HepG2 (cell line): ENCODE measurements around the gene NDST1. TPM values are rescaled to one million over a fixed set of nuclear protein-coding genes. Genes with fewer than 3 reads are reported as not detected.

Experiments
- ATAC-seq: fragments of 200-7000 bp; cut with Tn5 transposase; 3 replicates; pipeline ENCODE4 v1.9.1; 2020; ENCODE audit warnings: mild to moderate bottlenecking, moderate library complexity
- BruUV-seq: library from RNA; stranded (reverse); fragments of 400-500 nt; replicated peaks from 2 replicates; lab custom pipeline; 2021; lab: Mats Ljungman, UMichigan
- CTCF ChIA-PET: fragments of 300-600 bp; formaldehyde crosslinking; extraction: SDS; loops from one replicate; lab custom pipeline; 2021; ENCODE audit warnings: low total read pairs, inconsistent platforms, low intra/inter-chr PET ratio; lab: Yijun Ruan, JAX
- POLR2A ChIA-PET: fragments of 350-600 bp; sonication (Branson Sonifier 250); formaldehyde crosslinking; loops from one replicate; lab custom pipeline; 2020; ENCODE audit warnings: antibody characterized with exemption, inconsistent platforms; lab: Yijun Ruan, JAX
- DNase-seq: peaks from one replicate; pipeline ENCODE4 v3.0.0-alpha.2; 2015; ENCODE audit warnings: low spot score
- FAIRE-seq: peaks from 3 replicates; lab custom pipeline; 2011; peaks lifted over from hg19 to GRCh38; lab: Jason Lieb, UNC
- H2AFZ ChIP-seq: one replicate; pipeline ENCODE4 v1.6.1; 2011; ENCODE audit warnings: low read length, inconsistent platforms
- H3K27ac ChIP-seq: fragments of 300-600 bp; 3 replicates; pipeline ENCODE4 v1.8.0; 2011; ENCODE audit warnings: mixed run types, mild to moderate bottlenecking, mixed read lengths, low read length, inconsistent platforms; ENCODE audit not compliant: insufficient read depth; ENCODE audit errors: extremely low read length
- H3K27me3 ChIP-seq, 2 experiments: fragments of 200-600 bp in 1 of 2; 2 replicates in 1 of 2; 3 replicates in 1 of 2; pipeline versions ENCODE4 v1.6.0 to v1.8.0; 2011; ENCODE audit warnings: low read length in 2 of 2, mild to moderate bottlenecking in 2 of 2, moderate library complexity in 2 of 2, inconsistent platforms in 1 of 2; ENCODE audit not compliant: insufficient read depth in 2 of 2, control insufficient read depth in 1 of 2
- H3K36me3 ChIP-seq, 2 experiments: fragments of 200-600 bp in 1 of 2; replicated peaks in 1 of 2; 2 replicates in 1 of 2; 3 replicates in 1 of 2; pipeline versions ENCODE4 v1.5.1 to v1.8.0; 2011; ENCODE audit warnings: low read length in 2 of 2, inconsistent platforms in 1 of 2; ENCODE audit not compliant: insufficient read depth in 2 of 2, control insufficient read depth in 1 of 2
- H3K4me1 ChIP-seq: 2 replicates; pipeline ENCODE4 v1.5.1; 2012; ENCODE audit warnings: low read length, inconsistent platforms; ENCODE audit not compliant: insufficient read depth
- H3K4me2 ChIP-seq: 2 replicates; pipeline ENCODE4 v1.6.0; 2011; ENCODE audit warnings: low read depth, low read length, inconsistent platforms
- H3K4me3 ChIP-seq, 3 experiments: fragments of 200-600 bp in 1 of 3; sonication (generic), shearing (Covaris generic) in 1 of 3; replicated peaks in 1 of 3; 2 replicates each; pipeline ENCODE4 v1.5.1; 2011 to 2016; ENCODE audit warnings: low read length in 3 of 3, inconsistent platforms in 2 of 3, low read depth in 2 of 3, mild to moderate bottlenecking in 2 of 3, control low read depth in 1 of 3, mixed read lengths in 1 of 3; ENCODE audit not compliant: insufficient read depth in 1 of 3
- H3K79me2 ChIP-seq: one replicate; pipeline ENCODE4 v1.6.1; 2011; ENCODE audit warnings: low read length, inconsistent platforms; ENCODE audit not compliant: insufficient read depth
- H3K9ac ChIP-seq: 2 replicates; pipeline ENCODE4 v1.6.0; 2011; ENCODE audit warnings: mild to moderate bottlenecking, low read depth, low read length, inconsistent platforms; ENCODE audit not compliant: insufficient read depth
- H3K9me3 ChIP-seq: 2 replicates; pipeline ENCODE4 v1.5.1; 2012; ENCODE audit warnings: mild to moderate bottlenecking, low read length
- H4K20me1 ChIP-seq: 2 replicates; pipeline ENCODE4 v1.6.0; 2011; ENCODE audit warnings: inconsistent platforms, mild to moderate bottlenecking, low read length, moderate library complexity; ENCODE audit not compliant: insufficient read depth
- CHCHD3 ChIP-seq: sonication (generic); formaldehyde crosslinking; IDR thresholded peaks from 2 replicates; pipeline ENCODE4 v1.8.0; 2022; ENCODE audit warnings: mild to moderate bottlenecking, missing genetic modification reagents, moderate library complexity
- FOXA3 ChIP-seq: IDR thresholded peaks from 2 replicates; pipeline ENCODE4 v1.6.1; 2016; ENCODE audit warnings: missing genetic modification reagents, missing compliant biosample characterization
- IKZF4 ChIP-seq: sonication (generic); formaldehyde crosslinking; IDR thresholded peaks from 2 replicates; pipeline ENCODE4 v1.5.1; 2020; ENCODE audit warnings: borderline replicate concordance, mild to moderate bottlenecking, low read depth, missing genetic modification reagents; ENCODE audit errors: not compliant biosample characterization
- KLF15 ChIP-seq: sonication (generic); formaldehyde crosslinking; IDR thresholded peaks from 2 replicates; pipeline ENCODE4 v1.8.1; 2023; ENCODE audit warnings: borderline replicate concordance, mild to moderate bottlenecking, inconsistent platforms, missing genetic modification reagents, mixed read lengths
- MED1 ChIP-seq: sonication (generic); formaldehyde crosslinking; IDR thresholded peaks from 2 replicates; pipeline ENCODE4 v1.4.0; 2020; ENCODE audit warnings: missing genetic modification reagents
- MNT ChIP-seq: fragments of 450-650 bp; IDR thresholded peaks from 2 replicates; pipeline ENCODE4 v1.6.1; 2016
- PPARG ChIP-seq: conservative IDR thresholded peaks from 2 replicates; pipeline ENCODE4 v1.6.1; 2016; ENCODE audit warnings: missing biosample characterization, missing genetic modification reagents
- PRMT3 ChIP-seq: sonication (generic); formaldehyde crosslinking; IDR thresholded peaks from 2 replicates; pipeline ENCODE4 v1.8.1; 2022; ENCODE audit warnings: low read depth, mild to moderate bottlenecking, moderate library complexity, missing genetic modification reagents, borderline replicate concordance
- SOX13 ChIP-seq, 3 experiments: fragments of 450-650 bp in 1 of 3; sonication (generic) in 1 of 3; formaldehyde crosslinking in 1 of 3; IDR thresholded peaks in 2 of 3; conservative IDR thresholded peaks in 1 of 3; 2 replicates each; pipeline versions ENCODE4 v1.5.0 to v1.6.1; 2016 to 2020; ENCODE audit warnings: antibody characterized with exemption in 1 of 3, mild to moderate bottlenecking in 1 of 3, missing compliant biosample characterization in 1 of 3, missing genetic modification reagents in 1 of 3, moderate library complexity in 1 of 3
- ZNF10 ChIP-seq: sonication (generic); formaldehyde crosslinking; IDR thresholded peaks from 2 replicates; pipeline ENCODE4 v1.4.0; 2020; ENCODE audit warnings: mild to moderate bottlenecking, low read depth, missing genetic modification reagents, borderline replicate concordance
- ZNF558 ChIP-seq: sonication (generic); formaldehyde crosslinking; IDR thresholded peaks from 2 replicates; pipeline ENCODE4 v1.9.0; 2022; ENCODE audit warnings: mild to moderate bottlenecking, missing genetic modification reagents, borderline replicate concordance
- WGBS: methylation state at CpG from one replicate; pipeline ENCODE4 v1.1.6; 2017; ENCODE audit warnings: low lambda C conversion rate; 5-methylcytosine and 5-hydroxymethylcytosine counted together
- in situ Hi-C: cut with HindIII; loops from 2 replicates; pipeline ENCODE4 v1.10.0; 2017; ENCODE audit warnings: low pct_unique_long_range_greater_than_20kb; ENCODE audit not compliant: extremely low pct_ligation_motif_present
- intact Hi-C: fragments of 100-400 bp; cut with micrococcal nuclease; formaldehyde crosslinking; loops from one replicate; pipeline ENCODE4 v1.10.0; 2022; ENCODE audit not compliant: unreplicated experiment
- polyA plus RNA-seq, 8 experiments: library from polyadenylated mRNA; depleted of rRNA in 3 of 8; stranded (reverse) in 7 of 8; unstranded in 1 of 8; fragments of >200 nt; fragmentation: Illumina TruSeq in 4 of 8; extraction: Trizol in 4 of 8; gene quantifications; 2 replicates each; pipeline versions ENCODE4 v1.2.1 to v1.2.3, GENCODE V29; 2011 to 2016; ENCODE audit warnings: low read depth in 4 of 8, missing spikeins in 1 of 8, mixed read lengths in 1 of 8; ENCODE audit not compliant: insufficient read depth in 1 of 8
- total RNA-seq, 5 experiments: library from RNA; depleted of rRNA; stranded (reverse); fragments of >200 nt; fragmentation: Illumina TruSeq; extraction: Trizol; gene quantifications; 2 replicates each; pipeline ENCODE4 v1.2.3, GENCODE V29; 2016; ENCODE audit warnings: low read depth in 1 of 5
- TF ChIP-seq, protein P1 (sequence below): sonication (generic); formaldehyde crosslinking; IDR thresholded peaks from 2 replicates; pipeline ENCODE4 v1.4.0; 2020; ENCODE audit warnings: missing genetic modification reagents, borderline replicate concordance

Gene NDST1
- total and polyA plus RNA-seq, 2 of the 13 experiments (the other 11 are each of a cell fraction or from before 2014, with no cell fraction given), result 23.8 to 26.2 TPM

DNA sequence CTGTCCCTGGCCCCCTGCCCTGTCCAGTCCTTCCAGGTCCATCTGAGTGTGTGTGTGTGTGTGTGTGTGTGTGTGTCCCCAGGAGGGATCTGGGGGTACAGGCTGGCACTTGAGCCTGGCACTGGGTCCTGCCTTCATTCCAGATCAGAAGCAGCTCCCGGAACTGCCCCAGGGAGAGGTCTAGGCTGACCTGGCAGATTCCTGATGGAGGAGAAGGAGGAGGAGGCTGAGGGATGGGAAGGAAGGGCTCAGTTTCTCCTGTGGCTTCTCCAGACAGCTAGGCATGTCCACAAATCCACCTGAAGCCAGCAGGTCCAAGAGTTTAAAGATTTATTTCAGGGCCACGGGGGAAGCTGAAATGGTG, 328 bp downstream of the NDST1 start:
- POLR2A ChIA-PET, result interaction anchor here (4.2 kb wide), 1 partner anchor 14 kb away, joined by 35 read pairs; no protein-coding TSS in a partner anchor
- DNase-seq (no peak), ATAC-seq (no peak), FAIRE-seq (no peak)
- H3K27me3 ChIP-seq, result no peaks in the 10 kb centered on the region
- CTCF ChIA-PET, result no interaction called here
- in situ Hi-C loops (no loop called here), intact Hi-C loops (no loop called here)
- peaks cover 82% of the 10 kb centered on the region for H3K79me2 ChIP-seq
- H4K20me1 ChIP-seq, result peaks cover 20% of the 10 kb centered on the region
- no peak overlapping the region for H2AFZ ChIP-seq
- peak overlapping the region; percentile 14; the same call in 1 of the 2 replicates for H3K9ac ChIP-seq
- H3K27ac ChIP-seq, result peak overlapping the region; percentile 27
- 60% methylated on average over 2 of the region's 2 CpGs for WGBS
- H3K36me3 ChIP-seq, result peaks cover 2 to 3% of the 10 kb centered on the region in 2 experiments; a peak in 2 of 5 replicates
- no TSS peak for BruUV-seq
- H3K9me3 ChIP-seq, result no peaks in the 10 kb centered on the region
- no peak overlapping the region for H3K4me2 ChIP-seq
- TF ChIP-seq, protein P1, sequence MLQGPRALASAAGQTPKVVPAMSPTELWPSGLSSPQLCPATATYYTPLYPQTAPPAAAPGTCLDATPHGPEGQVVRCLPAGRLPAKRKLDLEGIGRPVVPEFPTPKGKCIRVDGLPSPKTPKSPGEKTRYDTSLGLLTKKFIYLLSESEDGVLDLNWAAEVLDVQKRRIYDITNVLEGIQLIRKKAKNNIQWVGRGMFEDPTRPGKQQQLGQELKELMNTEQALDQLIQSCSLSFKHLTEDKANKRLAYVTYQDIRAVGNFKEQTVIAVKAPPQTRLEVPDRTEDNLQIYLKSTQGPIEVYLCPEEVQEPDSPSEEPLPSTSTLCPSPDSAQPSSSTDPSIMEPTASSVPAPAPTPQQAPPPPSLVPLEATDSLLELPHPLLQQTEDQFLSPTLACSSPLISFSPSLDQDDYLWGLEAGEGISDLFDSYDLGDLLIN (CRISPR knock-in tag), result no peak
- TF ChIP-seq SOX13 (IDR thresholded peaks at IDR 0.05) (no peak), SOX13 (CRISPR knock-in tag; conservative IDR thresholded peaks at IDR 0.05 in 1 of 2, IDR thresholded peaks at IDR 0.05 in 1 of 2) (no peak), PPARG (no peak), FOXA3 (CRISPR knock-in tag) (no peak), ZNF558 (no peak), MED1 (CRISPR knock-in tag) (no peak), CHCHD3 (CRISPR knock-in tag) (no peak), PRMT3 (no peak), ZNF10 (no peak), IKZF4 (no peak), MNT (no peak), KLF15 (no peak)
- TF ChIP-seq, all 625 proteins: peak for 0
- Histone ChIP-seq H3K4me1 (peaks cover 99% of the 10 kb centered on the region), H3K4me3 (no peak overlapping the region)
